ENCODE results near the gene LHPP.

LHPP gene

DNA sequence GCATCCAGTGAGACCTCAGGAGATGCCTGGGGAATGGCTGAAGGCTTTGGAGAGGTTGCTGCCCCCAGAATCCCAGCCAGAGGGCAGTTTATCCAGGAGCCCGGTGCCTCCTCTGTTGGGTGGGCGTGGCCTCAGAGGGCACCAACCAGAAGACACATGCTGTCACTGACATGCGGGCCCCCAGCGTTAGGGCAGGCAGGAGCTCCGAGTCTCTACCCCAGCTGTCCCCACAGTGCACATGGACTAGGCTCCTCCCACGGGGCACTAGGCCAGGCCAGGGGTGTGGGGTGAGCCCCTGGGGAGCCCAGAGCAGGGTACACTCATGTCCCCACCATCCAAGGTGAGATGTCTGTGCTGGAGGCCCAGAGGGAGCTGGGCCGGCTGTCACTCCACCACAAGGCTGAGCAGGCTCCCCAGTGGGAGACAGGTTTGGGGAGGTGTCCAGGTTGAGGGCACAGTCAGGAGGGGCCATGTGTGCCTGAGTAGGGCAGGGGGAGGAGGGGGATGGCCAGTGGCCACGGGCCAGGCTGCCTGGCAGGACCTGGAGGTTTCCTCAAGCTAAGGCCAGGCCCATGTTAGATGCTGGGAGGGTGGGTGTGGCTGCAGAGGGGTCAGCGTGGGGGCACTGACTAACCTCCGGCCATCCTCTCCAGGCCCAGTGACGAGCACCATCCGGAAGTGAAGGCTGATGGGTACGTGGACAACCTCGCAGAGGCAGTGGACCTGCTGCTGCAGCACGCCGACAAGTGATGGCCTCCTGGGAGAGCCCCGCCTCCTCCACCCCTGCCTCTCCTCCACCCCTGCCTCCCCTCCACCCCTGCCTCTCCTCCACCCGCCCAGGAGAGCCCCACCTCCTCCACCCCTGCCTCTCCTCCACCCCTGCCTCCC lies 151.2 kb downstream of the LHPP start:
- Histone ChIP-seq H3K27ac (no peak overlapping the region), H3K4me3 (no peak overlapping the region), H3K9me3 (ENCODE audit: low read depth, low read length) (no peaks in the 10 kb centered on the region), H3K36me3 (ENCODE audit: insufficient read depth, low read length) (no peaks in the 10 kb centered on the region), H3K9ac (ENCODE audit: insufficient read length) (no peak overlapping the region)
- TF ChIP-seq POLR2AphosphoS5 (IDR thresholded peaks at IDR 0.05; ENCODE audit: borderline replicate concordance, low read depth, low read length) (no peak), EZH2 (IDR thresholded peaks at IDR 0.05) (no peak)
- no peak for DNase-seq (ENCODE audit: low read depth, low spot score)

DNA sequence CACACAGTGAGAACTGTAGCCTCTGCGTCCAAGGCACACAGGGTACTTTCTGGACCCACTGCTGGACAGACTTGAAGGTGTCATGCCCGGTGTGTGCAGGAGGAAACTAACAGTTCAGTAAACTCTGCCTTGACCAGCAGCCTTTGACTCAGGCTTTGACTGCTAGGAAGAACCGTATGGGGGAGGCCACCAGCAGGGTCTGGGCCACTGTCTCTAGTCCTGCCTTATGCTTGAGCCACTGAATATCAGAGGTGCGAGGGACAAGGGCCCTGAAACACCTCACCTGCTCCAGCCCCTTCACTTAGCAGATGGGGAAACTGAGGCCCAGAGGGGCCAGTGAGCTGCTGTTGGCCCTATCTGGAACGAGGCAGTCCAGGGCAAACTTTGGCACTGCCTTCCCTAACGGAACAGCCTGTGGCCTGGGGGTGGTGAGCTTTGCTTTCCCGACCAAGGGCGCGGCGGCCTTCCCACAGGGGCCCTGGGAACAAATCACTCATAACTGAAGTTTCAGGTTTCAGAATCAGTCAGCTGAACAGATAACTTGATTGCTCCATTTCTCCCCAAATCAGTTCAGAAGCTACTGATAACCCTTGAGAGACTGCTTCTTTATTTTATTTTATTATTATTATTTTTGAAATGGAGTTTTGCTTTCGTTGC lies 152.5 kb downstream of the LHPP start:
- Histone ChIP-seq H3K27ac (no peak overlapping the region), H3K4me3 (no peak overlapping the region), H3K36me3 (ENCODE audit: insufficient read depth, low read length) (no peaks in the 10 kb centered on the region), H3K9ac (ENCODE audit: insufficient read length) (no peak overlapping the region), H3K9me3 (ENCODE audit: low read depth, low read length) (no peaks in the 10 kb centered on the region)
- DNase-seq (ENCODE audit: low read depth, low spot score) = no peak
- TF ChIP-seq EZH2 (IDR thresholded peaks at IDR 0.05) = no peak
- TF ChIP-seq FOXP2 (optimal IDR thresholded peaks at IDR 0.05; ENCODE audit: control extremely low read depth, extremely low read length, insufficient read depth) = no peak
- TF ChIP-seq POLR2AphosphoS5 (IDR thresholded peaks at IDR 0.05; ENCODE audit: borderline replicate concordance, low read depth, low read length) = no peak

DNA sequence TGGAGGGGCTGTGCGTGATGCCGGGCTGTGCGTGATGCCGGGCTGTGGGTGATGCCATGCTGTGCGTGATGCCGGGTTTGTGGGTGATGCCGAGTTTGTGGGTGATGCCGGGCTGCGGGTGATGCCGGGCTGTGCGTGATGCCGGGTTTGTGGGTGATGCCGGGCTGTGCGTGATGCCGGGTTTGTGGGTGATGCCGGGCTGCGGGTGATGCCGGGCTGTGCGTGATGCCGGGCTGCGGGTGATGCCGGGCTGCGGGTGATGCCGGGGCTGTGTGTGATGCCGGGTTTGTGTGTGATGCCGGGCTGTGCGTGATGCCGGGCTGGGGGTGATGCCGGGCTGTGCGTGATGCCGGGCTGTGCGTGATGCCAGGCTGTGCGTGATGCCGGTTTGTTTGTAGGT lies 153.6 kb downstream of the LHPP start:
- Histone ChIP-seq H3K36me3 (ENCODE audit: insufficient read depth, low read length) (no peaks in the 10 kb centered on the region), H3K9ac (ENCODE audit: insufficient read length) (no peak overlapping the region), H3K27ac (no peak overlapping the region), H3K9me3 (ENCODE audit: low read depth, low read length) (no peaks in the 10 kb centered on the region), H3K4me3 (no peak overlapping the region)
- TF ChIP-seq FOXP2 (optimal IDR thresholded peaks at IDR 0.05; ENCODE audit: control extremely low read depth, extremely low read length, insufficient read depth) = no peak
- no peak for TF ChIP-seq POLR2AphosphoS5 (IDR thresholded peaks at IDR 0.05; ENCODE audit: borderline replicate concordance, low read depth, low read length)
- no peak for TF ChIP-seq EZH2 (IDR thresholded peaks at IDR 0.05)
- no peak for DNase-seq (ENCODE audit: low read depth, low spot score)

DNA sequence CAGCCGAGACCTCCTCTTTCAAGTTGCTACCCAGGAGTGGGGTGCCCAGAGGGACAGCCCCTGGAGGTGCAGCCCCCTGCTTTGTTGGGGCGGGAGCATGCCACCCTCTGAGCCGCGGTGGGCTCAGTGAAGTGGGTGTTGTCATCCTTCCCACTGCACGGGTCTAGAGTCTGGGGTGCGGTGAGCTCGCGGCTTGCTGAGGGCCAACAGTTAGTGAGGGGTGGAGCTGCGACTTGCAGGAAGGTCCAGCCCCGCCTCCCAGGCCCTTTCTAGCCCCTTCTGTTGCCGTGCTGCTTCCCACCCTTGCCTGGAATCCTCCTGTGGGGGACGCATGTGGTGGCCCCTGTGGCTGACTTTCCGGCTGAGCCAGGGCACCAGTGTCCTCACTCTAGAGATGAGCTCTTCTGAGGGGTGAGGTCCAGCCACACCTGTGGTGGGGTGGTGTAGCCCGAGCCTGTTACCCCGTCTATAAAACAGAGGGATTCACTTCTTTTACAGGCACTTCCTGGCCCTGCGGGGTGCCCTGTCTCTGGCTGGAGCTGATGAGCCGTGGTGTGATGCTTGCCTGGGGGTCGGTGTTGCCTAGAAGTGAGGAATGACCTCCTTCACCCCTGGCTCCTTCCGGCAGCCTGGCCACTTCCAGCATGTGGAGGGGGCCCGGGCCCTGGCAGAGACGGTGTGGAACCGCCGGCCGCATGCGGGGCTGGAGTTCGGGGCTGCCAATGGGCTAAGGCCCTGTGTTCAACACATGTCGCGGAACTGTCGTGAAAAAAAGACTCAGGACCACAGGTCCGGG lies 154.6 kb downstream of the LHPP start:
- H3K4me3 ChIP-seq = no peak overlapping the region
- no peaks in the 10 kb centered on the region for H3K36me3 ChIP-seq (ENCODE audit: insufficient read depth, low read length)
- no peak overlapping the region for H3K27ac ChIP-seq
- TF ChIP-seq FOXP2 (optimal IDR thresholded peaks at IDR 0.05; ENCODE audit: control extremely low read depth, extremely low read length, insufficient read depth) (no peak), EZH2 (IDR thresholded peaks at IDR 0.05) (no peak), POLR2AphosphoS5 (IDR thresholded peaks at IDR 0.05; ENCODE audit: borderline replicate concordance, low read depth, low read length) (no peak)
- no peak overlapping the region for H3K9ac ChIP-seq (ENCODE audit: insufficient read length)
- no peak for DNase-seq (ENCODE audit: low read depth, low spot score)
- H3K9me3 ChIP-seq (ENCODE audit: low read depth, low read length) = no peaks in the 10 kb centered on the region

DNA sequence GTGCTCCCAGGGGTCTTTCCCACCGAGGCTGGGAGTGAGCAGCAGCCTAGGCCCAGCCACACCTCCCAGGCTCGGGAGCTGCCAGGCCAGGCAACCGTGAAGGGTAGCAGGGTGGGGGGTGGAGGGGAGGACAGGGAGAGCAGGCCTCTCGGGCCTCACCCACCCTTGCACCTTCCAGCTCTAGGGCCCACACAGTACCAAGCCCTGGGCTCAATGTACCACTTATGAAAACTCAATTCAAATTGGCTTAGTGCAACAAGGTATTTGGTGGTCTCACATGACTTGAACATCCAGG lies 155.2 kb downstream of the LHPP start:
- H3K4me3 ChIP-seq = no peak overlapping the region
- H3K36me3 ChIP-seq (ENCODE audit: insufficient read depth, low read length) = no peaks in the 10 kb centered on the region
- no peaks in the 10 kb centered on the region for H3K9me3 ChIP-seq (ENCODE audit: low read depth, low read length)
- no peak for DNase-seq (ENCODE audit: low read depth, low spot score)
- TF ChIP-seq POLR2AphosphoS5 (IDR thresholded peaks at IDR 0.05; ENCODE audit: borderline replicate concordance, low read depth, low read length) (no peak), EZH2 (IDR thresholded peaks at IDR 0.05) (no peak), FOXP2 (optimal IDR thresholded peaks at IDR 0.05; ENCODE audit: control extremely low read depth, extremely low read length, insufficient read depth) (no peak)
- no peak overlapping the region for H3K9ac ChIP-seq (ENCODE audit: insufficient read length)
- H3K27ac ChIP-seq = no peak overlapping the region

DNA sequence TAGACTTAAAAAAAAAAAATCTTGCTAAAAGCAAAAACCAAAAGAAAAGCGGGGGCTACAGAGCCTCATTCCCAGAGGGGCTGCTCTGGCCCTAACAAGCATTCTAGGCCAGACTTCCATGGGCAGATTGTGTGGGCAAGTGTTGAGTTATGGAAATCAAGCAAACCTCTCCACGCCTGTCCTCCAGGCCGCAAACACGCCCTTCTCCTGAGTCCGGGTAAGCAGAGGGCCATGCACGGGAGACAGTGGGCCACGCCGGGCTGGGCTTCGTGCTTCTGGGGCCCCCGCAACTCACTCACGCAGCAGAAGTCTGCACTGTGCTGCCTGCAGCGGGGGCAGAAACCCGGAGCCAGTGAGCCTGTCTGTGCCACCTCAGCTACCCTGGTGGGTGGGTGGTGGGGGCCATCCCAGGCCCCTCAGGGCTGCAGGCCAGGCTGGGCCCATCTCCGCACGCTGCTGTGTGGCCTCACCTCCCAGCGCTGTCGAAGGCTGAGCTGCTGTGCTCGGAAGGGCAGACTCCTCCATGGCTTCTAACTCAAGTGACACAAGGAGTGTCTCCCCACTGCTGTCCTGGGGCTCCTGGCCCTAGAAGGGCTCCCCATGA lies 156.9 kb downstream of the LHPP start:
- no peak overlapping the region for H3K27ac ChIP-seq

DNA sequence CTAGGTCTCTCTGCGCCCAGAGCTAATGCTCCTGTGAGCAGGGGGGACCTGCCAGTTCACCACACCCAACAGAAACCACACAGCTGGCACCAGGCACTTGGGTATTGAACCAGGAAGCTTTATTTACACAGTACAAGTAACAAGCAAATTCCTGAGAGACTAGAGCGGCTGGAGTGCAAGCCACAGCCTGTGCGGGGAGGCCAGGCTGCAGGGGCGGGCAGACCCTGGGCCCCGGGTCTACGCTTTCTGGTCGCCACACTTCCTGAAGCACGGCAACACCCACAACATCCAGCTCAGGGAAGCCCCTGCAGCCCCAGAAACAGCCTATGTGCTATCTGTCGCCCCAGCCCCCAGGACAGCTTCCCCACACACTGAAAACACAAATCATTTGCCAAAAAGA lies 157.6 kb downstream of the LHPP start:
- Histone ChIP-seq H3K27ac (no peak overlapping the region), H3K36me3 (ENCODE audit: insufficient read depth, low read length) (no peaks in the 10 kb centered on the region), H3K9me3 (ENCODE audit: low read depth, low read length) (no peaks in the 10 kb centered on the region), H3K4me3 (no peak overlapping the region), H3K9ac (ENCODE audit: insufficient read length) (no peak overlapping the region)
- DNase-seq (ENCODE audit: low read depth, low spot score) = no peak
- TF ChIP-seq EZH2 (IDR thresholded peaks at IDR 0.05) = no peak
- TF ChIP-seq POLR2AphosphoS5 (IDR thresholded peaks at IDR 0.05; ENCODE audit: borderline replicate concordance, low read depth, low read length) = no peak
- TF ChIP-seq FOXP2 (optimal IDR thresholded peaks at IDR 0.05; ENCODE audit: control extremely low read depth, extremely low read length, insufficient read depth) = no peak

More for the DNA sequence above, 156.9 kb downstream of the LHPP start:
- no peak overlapping the region for H3K9ac ChIP-seq (ENCODE audit: insufficient read length)
- H3K4me3 ChIP-seq = no peak overlapping the region
- TF ChIP-seq FOXP2 (optimal IDR thresholded peaks at IDR 0.05; ENCODE audit: control extremely low read depth, extremely low read length, insufficient read depth) = no peak
- no peak for TF ChIP-seq POLR2AphosphoS5 (IDR thresholded peaks at IDR 0.05; ENCODE audit: borderline replicate concordance, low read depth, low read length)
- no peak for TF ChIP-seq EZH2 (IDR thresholded peaks at IDR 0.05)
- H3K36me3 ChIP-seq (ENCODE audit: insufficient read depth, low read length) = no peaks in the 10 kb centered on the region
- DNase-seq (ENCODE audit: low read depth, low spot score) = no peak
- no peaks in the 10 kb centered on the region for H3K9me3 ChIP-seq (ENCODE audit: low read depth, low read length)

All from SK-N-MC (cell line).